SHP77 (cell line): ENCODE measurements around the gene HSD17B8.

Experiments used
- DNase-seq, 2 experiments: peaks; one replicate each; lab custom pipeline; 2025; lab: John Stamatoyannopoulos, UW

HSD17B8 gene

GRCh38 chr6:33171016-33171879, 33.2 kb upstream of the HSD17B8 start:
- DNase-seq = no peak

- DNase-seq = no peak
Observed at GRCh38 chr6:33171880-33172687, 32.4 kb upstream of the HSD17B8 start.

GRCh38 chr6:33172688-33173534, 31.5 kb upstream of the HSD17B8 start:
- DNase-seq = no peak

GRCh38 chr6:33173535-33174180, 30.8 kb upstream of the HSD17B8 start:
- no peak for DNase-seq

GRCh38 chr6:33174784-33175183, 29.7 kb upstream of the HSD17B8 start:
- no peak for DNase-seq

- no peak for DNase-seq
Observed at GRCh38 chr6:33175436-33176069, 28.9 kb upstream of the HSD17B8 start.

GRCh38 chr6:33176906-33177305, 27.5 kb upstream of the HSD17B8 start:
- no peak for DNase-seq

- DNase-seq = no peak
Observed at GRCh38 chr6:33177552-33178446, 26.7 kb upstream of the HSD17B8 start.

- no peak for DNase-seq
Observed at GRCh38 chr6:33178755-33179475, 25.5 kb upstream of the HSD17B8 start.

GRCh38 chr6:33181141-33181540, 23.3 kb upstream of the HSD17B8 start:
- DNase-seq = no peak

- no peak for DNase-seq
Observed at GRCh38 chr6:33183071-33183683, 21.3 kb upstream of the HSD17B8 start.

GRCh38 chr6:33185190-33185589, 19.3 kb upstream of the HSD17B8 start:
- no peak for DNase-seq

- no peak for DNase-seq
Observed at GRCh38 chr6:33185654-33186187, 18.7 kb upstream of the HSD17B8 start.

GRCh38 chr6:33187809-33188208, 16.6 kb upstream of the HSD17B8 start:
- DNase-seq = no peak

- DNase-seq = no peak
Observed at GRCh38 chr6:33189164-33189563, 15.3 kb upstream of the HSD17B8 start.

GRCh38 chr6:33189625-33190448, 14.6 kb upstream of the HSD17B8 start:
- DNase-seq = no peak

- DNase-seq = no peak
Observed at GRCh38 chr6:33190504-33191107, 13.8 kb upstream of the HSD17B8 start.
